HL-60 (cell line): ENCODE measurements around the gene MYLK2.
"Not testable (repeated sequence)": the region's sequence is repeated elsewhere in the genome, so short reads cannot be mapped to it uniquely, and the experiment has no call there.

Experiments used
- DNase-seq, 2 experiments: peaks; one replicate each; pipeline ENCODE4 v3.0.0-alpha.2; 2010 to 2020; ENCODE audit warnings: low read depth in 1 of 2, low spot score in 1 of 2
- H3K27ac ChIP-seq: fragments of 250-450 bp; sonication (Bioruptor Pico); replicated peaks from 2 replicates; pipeline ENCODE4 v1.5.1; 2020; ENCODE audit warnings: mild to moderate bottlenecking, moderate library complexity
- H3K27me3 ChIP-seq: fragments of 250-450 bp; sonication (Bioruptor Pico); 2 replicates; pipeline ENCODE4 v1.5.1; 2021; ENCODE audit warnings: mild to moderate bottlenecking, moderate library complexity; ENCODE audit not compliant: insufficient read depth, poor library complexity, severe bottlenecking
- H3K4me3 ChIP-seq: replicated peaks from 2 replicates; pipeline ENCODE4 v1.5.1; 2011; ENCODE audit warnings: mild to moderate bottlenecking, control low read depth, low read length; ENCODE audit not compliant: insufficient read depth
- GABPA ChIP-seq: IDR thresholded peaks from 2 replicates; pipeline ENCODE4 v1.6.1; 2012; ENCODE audit warnings: low read depth
- POLR2AphosphoS5 ChIP-seq: IDR thresholded peaks from 2 replicates; pipeline ENCODE4 v1.6.1; 2012; ENCODE audit warnings: low read depth
- SPI1 ChIP-seq: IDR thresholded peaks from 2 replicates; pipeline ENCODE4 v1.6.1; 2012; ENCODE audit warnings: low read depth, mild to moderate bottlenecking, borderline replicate concordance
- TF ChIP-seq, protein P1 (sequence below): IDR thresholded peaks from one replicate; pipeline ENCODE4 v1.5.1; 2011; ENCODE audit warnings: low read length, control low read depth, inconsistent platforms; ENCODE audit not compliant: insufficient read depth
- TF ChIP-seq, protein P2 (sequence below): IDR thresholded peaks from 2 replicates; pipeline ENCODE4 v1.6.1; 2012; ENCODE audit warnings: low read depth; ENCODE audit not compliant: insufficient replicate concordance

The MYLK2 gene

DNA sequence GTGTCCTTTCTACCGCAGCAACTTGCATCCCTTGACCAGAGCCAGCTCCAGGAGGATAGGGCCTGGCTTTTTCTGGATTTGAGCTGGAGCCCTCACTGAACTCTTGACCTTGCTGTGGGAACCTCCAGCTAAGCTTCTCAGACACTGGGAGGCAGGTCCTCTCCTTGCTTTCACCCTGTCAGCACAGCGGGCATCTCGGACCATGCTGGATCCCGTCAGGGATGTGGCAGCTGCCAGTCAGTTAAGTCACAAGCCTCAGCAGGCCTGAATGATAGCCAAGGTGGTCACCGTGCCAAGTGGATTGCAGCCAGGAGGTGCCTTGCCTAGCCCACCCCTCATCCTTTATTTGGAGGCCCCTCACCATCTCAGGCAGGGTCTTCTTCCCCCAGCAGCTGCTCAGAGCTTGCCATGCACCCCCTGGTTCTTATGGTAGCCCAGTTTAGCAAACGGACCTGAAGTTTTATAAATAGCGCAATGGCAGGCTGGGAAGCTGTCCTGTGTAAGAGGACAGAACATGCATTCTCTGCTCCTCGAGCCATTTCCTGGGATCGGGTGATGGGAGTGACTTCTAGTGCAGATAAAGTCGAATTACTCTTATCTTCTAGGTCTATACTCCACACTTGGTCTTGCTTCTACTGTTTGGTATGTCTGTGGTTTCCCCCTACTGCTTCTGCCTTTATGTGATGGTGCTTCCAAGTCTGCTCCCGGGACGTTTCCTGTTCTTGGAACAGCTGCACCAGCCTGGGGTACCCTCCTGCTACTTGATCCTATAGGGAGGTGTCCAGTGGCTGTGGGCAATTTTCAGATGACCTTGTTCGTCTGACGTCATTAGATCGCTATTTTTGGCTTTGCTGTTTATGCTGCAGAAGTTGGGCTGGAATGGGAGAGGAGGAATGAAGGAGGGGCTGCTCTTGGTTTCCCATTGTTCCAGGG, 7.1 kb upstream of the MYLK2 start:
- Histone ChIP-seq H3K27me3 (no peaks in the 10 kb centered on the region), H3K4me3 (no peak overlapping the region), H3K27ac (no peak overlapping the region)
- TF ChIP-seq, protein P1, sequence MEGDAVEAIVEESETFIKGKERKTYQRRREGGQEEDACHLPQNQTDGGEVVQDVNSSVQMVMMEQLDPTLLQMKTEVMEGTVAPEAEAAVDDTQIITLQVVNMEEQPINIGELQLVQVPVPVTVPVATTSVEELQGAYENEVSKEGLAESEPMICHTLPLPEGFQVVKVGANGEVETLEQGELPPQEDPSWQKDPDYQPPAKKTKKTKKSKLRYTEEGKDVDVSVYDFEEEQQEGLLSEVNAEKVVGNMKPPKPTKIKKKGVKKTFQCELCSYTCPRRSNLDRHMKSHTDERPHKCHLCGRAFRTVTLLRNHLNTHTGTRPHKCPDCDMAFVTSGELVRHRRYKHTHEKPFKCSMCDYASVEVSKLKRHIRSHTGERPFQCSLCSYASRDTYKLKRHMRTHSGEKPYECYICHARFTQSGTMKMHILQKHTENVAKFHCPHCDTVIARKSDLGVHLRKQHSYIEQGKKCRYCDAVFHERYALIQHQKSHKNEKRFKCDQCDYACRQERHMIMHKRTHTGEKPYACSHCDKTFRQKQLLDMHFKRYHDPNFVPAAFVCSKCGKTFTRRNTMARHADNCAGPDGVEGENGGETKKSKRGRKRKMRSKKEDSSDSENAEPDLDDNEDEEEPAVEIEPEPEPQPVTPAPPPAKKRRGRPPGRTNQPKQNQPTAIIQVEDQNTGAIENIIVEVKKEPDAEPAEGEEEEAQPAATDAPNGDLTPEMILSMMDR = no peak
- TF ChIP-seq, protein P2, sequence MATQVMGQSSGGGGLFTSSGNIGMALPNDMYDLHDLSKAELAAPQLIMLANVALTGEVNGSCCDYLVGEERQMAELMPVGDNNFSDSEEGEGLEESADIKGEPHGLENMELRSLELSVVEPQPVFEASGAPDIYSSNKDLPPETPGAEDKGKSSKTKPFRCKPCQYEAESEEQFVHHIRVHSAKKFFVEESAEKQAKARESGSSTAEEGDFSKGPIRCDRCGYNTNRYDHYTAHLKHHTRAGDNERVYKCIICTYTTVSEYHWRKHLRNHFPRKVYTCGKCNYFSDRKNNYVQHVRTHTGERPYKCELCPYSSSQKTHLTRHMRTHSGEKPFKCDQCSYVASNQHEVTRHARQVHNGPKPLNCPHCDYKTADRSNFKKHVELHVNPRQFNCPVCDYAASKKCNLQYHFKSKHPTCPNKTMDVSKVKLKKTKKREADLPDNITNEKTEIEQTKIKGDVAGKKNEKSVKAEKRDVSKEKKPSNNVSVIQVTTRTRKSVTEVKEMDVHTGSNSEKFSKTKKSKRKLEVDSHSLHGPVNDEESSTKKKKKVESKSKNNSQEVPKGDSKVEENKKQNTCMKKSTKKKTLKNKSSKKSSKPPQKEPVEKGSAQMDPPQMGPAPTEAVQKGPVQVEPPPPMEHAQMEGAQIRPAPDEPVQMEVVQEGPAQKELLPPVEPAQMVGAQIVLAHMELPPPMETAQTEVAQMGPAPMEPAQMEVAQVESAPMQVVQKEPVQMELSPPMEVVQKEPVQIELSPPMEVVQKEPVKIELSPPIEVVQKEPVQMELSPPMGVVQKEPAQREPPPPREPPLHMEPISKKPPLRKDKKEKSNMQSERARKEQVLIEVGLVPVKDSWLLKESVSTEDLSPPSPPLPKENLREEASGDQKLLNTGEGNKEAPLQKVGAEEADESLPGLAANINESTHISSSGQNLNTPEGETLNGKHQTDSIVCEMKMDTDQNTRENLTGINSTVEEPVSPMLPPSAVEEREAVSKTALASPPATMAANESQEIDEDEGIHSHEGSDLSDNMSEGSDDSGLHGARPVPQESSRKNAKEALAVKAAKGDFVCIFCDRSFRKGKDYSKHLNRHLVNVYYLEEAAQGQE = no peak
- TF ChIP-seq POLR2AphosphoS5 (no peak), GABPA (no peak), SPI1 (no peak)
- DNase-seq = no peak

DNA sequence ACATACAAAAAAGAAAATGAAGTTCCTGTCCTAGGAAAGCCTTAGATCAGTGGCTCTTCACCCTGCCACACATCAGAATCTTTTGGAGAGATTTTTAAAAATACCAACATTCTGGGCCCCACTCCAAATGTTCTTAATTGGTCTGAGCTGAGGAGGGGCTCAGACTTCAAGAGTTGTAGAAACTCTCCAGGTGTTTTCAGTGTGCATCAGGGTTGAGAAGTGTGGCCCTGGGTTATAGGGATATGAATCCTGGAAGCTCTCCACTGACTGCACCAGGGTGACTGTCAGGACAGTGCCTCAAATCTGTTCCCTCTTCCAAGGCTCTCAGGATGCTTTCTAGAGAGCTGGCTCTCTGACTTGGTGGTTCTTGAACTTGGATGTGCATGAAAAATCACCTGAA, 5.5 kb upstream of the MYLK2 start:
- Histone ChIP-seq H3K27ac (no peak overlapping the region), H3K27me3 (no peaks in the 10 kb centered on the region), H3K4me3 (no peak overlapping the region)
- DNase-seq = no peak
- TF ChIP-seq SPI1 = no peak
- no peak for TF ChIP-seq POLR2AphosphoS5
- TF ChIP-seq, protein P2 = no peak
- TF ChIP-seq GABPA = no peak
- TF ChIP-seq, protein P1 = no peak

DNA sequence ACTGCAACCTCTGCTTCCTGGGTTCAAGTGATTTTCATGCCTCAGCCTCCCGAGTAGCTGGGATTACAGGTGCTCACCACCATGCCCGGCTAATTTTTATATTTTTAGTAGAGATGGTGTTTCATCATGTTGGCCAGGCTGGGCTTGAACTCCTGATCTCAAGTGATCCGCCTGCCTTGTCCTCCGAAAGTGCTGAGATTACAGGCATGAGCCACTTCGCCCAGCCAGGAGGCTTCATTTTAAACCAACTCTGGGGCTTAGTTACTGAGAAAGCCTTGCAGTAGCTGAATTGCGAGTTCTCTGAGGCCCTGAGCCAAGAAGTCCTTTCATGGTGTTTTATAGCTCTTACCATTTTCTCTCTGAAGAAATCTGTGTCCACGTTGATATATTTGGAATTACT, 5.0 kb upstream of the MYLK2 start:
- DNase-seq, H3K4me3 ChIP-seq: not testable (repeated sequence)

DNA sequence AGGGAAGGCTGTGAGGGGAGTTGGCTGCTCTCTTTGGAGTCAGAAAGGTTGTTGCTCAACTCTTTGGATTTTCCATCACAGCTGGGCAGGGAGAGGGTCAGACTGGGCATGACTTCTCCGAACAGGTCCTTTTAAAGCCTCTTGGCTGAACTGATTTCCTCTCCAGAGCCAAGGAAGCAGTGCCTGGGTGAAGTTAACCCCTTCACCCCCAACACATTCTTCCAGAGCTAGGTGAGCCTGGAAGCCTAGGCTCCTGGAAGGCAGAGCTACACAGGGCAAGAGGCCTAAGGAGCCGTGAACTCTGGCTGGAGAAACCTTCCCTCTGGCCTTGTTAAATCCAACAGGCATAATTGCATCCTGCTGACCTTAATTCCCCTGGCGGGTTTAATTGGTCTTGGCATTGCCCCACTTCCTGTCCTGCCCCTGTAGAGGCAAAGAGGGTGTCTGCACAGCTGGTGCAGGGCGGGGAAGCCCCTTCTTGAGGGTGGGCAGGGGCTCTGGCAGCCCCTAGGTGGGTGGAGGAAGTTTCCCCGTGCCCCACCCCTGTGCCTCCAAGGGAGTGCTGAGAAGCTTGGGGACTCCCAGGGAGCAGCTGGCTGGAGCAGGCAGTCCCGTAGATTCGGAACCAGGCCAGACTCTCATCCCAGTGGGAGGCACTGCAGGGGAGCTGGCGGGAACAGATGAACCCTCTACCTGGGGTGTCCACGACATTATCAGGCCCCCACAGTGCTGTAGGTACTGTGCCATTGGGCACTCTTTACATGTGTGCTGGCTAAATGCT, 3.6 kb upstream of the MYLK2 start:
- no peak for TF ChIP-seq GABPA
- TF ChIP-seq, protein P2 = no peak
- TF ChIP-seq, protein P1 = no peak
- no peak for TF ChIP-seq POLR2AphosphoS5
- no peaks in the 10 kb centered on the region for H3K27me3 ChIP-seq
- H3K27ac ChIP-seq = no peak overlapping the region
- H3K4me3 ChIP-seq = no peak overlapping the region
- no peak for DNase-seq

More for the DNA sequence above, 5.0 kb upstream of the MYLK2 start:
- H3K27ac ChIP-seq, H3K27me3 ChIP-seq: not testable (repeated sequence)
